Epithelial cell of prostate (primary cell): ENCODE measurements around the gene PDE1C.
A peak's percentile ranks its signal among the peaks of the same experiment; 100 is the strongest.

Source experiments
- DNase-seq: peaks from one replicate; pipeline ENCODE4 v3.0.0-alpha.2; 2011; ENCODE audit warnings: low read depth, low spot score
- H3K27ac ChIP-seq: fragments of 450-650 bp; 2 replicates; pipeline ENCODE4 v1.5.1; 2017; ENCODE audit warnings: mild to moderate bottlenecking

The PDE1C gene

DNA sequence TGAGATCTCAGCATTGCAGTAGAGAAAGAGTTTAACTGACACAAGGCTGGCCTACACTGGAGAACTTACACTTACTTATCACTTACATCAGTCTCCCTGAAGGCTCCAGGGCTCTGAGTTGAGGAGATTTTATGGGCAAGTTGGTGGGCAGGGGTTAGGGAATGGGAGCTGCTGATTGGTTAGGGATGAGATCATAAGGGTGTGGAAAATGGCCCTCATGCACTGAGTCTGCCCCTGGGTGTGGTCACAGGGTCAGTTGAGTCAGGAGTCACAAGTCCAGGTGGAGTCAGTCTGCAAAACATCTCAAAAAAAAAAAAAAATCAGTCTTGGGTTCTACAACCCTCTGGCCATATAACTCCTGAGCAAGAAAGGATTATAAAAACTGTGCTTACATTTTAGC lies 322.7 kb downstream of the PDE1C start:
- H3K27ac ChIP-seq, result peak overlapping the region; percentile 82
- peak; percentile 79 for DNase-seq

DNA sequence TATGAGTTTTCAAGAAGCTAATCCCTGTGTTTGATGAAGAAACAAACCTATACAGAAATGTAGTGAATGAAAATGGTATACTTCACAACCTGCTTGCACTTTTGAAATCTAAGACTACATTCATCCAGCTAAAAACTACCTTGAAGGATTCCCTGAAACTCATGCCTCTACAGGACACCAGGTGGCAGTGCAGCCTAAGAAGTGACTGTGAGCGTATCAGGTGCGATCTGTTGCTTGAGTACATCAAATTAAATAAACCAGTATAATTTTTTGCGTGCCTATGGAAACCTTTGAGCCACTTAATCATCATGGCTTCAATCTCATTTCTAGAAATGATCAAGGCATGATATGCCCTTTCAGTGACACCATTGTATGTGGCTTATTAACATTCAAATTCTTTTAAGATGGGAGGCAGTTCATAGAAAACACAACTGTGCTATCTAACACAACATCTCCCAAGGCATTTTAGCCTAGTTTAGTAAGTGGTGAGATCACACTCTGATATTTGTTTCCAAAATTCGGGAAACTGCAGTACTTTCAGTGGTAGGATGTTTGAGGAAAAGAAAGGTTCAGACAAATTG lies 325.8 kb downstream of the PDE1C start:
- DNase-seq, result no peak
- H3K27ac ChIP-seq, result no peak overlapping the region

DNA sequence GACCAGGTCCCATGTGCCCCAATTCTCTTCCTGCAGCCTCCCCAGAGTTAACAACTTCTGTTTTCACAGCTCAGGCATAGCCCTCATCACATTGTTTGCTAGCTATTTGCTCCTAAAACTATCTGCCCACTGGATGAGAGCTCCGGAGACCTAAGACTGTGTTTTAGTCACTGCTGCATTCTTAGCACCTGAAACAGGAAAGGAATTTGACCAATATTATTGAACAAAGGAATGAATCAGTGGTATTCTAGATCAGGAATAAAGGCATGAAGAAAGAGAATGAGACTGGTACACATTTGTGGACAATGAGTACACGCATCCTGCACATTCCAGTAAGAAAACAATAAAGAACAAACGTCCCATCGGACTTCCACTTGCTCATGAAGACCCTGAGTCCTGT lies 328.4 kb downstream of the PDE1C start:
- peak overlapping the region; percentile 32 for H3K27ac ChIP-seq
- no peak for DNase-seq

DNA sequence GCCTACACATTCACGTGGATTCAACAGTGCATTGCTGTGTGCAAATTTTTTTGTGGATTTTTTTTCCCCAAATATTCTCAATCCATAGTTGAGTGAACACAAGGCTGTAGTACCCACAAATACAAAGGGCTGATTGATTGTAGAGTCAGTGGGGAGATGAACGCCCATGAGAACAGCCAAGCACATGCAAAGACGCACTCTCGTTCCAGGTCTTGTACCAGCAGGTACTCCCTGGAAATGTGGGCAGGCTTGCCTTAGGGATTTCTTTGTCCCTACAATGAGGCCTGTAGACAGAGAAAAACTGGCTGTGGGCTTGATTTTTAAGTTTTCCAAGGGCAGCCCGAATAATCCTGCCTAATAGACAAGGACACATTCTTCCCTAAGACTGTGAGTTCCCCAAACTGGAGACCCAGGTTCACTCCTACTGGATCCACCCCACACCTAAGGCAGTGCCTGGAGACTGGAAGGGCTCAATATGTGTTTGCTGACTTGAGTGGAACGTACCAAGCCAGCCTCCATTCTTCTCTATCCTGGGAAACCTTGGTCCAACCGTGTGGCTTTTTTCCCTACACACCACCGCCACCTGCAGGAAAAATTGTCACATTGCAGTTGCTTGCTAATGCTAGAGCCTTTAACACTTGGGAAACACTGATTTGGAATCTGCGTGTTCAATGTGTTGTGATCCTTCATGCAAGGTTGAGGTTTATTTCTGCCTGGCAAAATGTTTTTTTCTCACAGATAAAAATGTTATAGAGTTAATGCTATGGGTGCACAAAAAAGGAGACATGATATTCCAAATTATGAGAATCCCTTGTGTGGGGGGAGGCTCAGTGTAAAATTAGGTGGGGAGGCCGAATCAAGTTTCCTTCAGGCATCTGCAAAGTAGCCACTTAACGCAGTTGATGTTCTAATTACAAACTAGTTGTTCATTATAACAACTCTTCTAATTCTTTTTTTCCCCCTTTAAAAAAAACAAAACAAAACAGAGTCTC lies 333.9 kb downstream of the PDE1C start:
- no peak for DNase-seq

DNA sequence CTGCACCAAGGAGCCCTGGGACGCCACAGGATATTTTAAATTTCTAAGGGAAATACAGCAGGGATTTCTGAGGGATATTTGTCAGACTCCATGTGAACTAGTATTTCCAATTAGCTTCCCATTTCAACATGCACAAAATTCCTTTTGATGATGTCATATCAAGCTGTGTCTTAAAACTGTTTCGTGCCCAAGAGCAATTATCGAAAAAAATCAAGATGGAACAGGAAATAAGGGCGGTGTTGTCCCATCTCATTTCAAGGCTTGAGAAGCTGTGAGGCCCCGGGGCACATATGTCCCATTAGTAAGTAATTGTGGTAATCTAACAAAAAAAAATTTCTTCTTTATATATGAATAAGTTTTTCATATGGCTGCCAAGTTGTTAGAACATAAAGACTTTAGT lies 335.8 kb downstream of the PDE1C start:
- no peak for DNase-seq
- H3K27ac ChIP-seq, result peak overlapping the region; percentile 12

More for the DNA sequence above, 333.9 kb downstream of the PDE1C start:
- no peak overlapping the region for H3K27ac ChIP-seq

DNA sequence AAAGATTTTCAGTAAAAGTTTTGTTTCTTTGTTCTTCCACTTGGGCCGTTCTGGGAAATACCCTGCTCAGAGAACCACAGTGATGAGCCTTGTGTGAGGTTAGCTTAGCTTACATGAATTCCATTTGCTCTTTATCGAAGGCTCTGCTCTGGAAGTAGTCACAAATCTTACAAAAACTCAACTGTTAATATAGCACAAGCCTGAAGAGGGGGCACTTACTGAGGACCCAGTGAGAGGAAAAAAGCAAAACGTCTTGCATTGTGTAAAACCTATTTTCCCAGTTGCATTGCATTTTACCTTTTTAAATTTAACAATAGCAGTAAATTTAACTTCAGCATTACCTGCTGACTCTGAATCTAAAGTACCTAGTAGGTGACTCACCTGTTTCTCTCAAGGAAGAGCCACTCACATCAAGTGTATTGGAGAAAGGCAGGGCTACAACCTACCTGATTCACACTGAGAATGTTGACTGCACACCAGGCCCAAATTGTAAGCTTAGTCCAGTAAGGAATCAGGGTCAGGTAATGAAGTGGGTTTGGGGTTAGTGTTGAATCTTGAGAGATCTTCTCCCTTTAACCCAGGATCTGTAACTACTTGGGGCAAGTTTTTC lies 340.9 kb downstream of the PDE1C start:
- DNase-seq, result no peak
- no peak overlapping the region for H3K27ac ChIP-seq

DNA sequence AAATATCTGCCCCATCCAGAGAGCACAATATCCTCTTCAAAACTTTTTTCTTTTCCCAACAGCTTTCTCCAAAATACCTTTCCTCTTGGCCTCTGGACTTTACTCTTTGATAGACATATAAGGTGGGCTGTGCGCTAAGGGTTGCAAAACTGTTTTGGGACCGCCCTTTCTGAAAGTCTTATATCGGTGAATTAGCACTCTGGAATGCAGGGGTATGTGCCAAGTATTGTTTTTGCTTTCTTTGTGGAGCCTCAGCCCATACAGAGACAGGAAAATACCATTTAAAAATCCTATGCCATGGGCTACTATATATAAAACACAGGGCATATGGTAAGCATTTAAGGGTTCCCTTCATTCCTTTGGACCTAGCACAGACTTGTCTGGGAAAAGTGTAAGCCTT lies 345.5 kb downstream of the PDE1C start:
- H3K27ac ChIP-seq, result no peak overlapping the region
- DNase-seq, result no peak

DNA sequence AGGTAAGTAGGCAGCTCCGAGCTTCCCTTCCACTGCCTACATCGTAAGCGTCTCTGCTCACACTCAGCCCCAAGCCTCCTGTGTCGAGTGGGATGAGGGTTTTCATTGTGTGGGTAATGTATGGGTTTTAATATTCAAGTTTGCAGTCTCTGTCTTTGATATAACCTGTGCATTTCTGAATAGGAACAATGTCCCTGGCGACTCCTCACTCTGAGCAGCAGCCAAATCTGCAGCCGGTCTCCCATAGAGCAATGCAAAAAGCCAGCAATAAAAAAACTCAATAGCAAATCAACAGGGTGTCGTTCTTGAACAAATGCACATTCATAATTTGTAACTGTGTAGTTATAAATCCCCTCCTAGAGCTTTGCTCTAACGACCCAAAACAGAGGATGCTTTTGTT lies 349.8 kb downstream of the PDE1C start:
- H3K27ac ChIP-seq, result no peak overlapping the region
- DNase-seq, result no peak

DNA sequence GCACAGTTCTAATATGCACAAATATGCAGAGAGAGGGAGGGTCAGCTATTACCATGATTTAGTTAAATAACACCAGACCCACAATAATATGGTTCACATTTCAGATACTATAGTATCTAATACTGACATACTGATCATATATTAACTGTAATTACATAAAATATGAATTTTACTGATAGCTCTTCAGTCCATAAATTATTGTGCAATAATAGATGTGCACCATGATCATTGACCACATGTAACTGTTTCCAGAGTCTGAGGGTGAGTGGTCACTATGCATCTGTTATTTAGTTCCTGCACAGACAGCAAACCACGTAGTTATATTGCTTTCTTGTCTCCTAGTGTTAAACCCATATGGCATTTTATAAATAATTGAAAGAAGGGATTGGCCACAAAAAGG lies 353.9 kb downstream of the PDE1C start:
- no peak overlapping the region for H3K27ac ChIP-seq
- no peak for DNase-seq

DNA sequence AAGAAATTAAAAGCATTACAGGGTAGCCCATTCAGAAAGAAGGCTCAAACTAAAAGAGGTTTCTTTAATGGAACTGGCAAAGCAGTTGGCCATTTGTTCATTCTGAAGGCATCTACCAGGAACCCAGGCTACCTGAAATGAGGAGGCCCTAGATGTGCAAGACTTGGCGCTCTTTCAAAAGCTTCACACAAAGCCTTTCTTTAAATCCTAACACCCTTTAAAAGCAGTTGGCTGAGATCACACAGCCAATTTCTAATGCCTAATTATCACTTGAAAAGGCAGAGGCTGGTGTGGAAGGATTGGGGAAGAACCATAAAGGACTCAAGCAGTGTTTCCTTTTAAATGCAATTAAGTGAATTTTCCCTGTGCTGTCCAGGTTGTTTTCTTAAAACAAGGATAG lies 360.0 kb downstream of the PDE1C start:
- no peak for DNase-seq
- H3K27ac ChIP-seq, result no peak overlapping the region

DNA sequence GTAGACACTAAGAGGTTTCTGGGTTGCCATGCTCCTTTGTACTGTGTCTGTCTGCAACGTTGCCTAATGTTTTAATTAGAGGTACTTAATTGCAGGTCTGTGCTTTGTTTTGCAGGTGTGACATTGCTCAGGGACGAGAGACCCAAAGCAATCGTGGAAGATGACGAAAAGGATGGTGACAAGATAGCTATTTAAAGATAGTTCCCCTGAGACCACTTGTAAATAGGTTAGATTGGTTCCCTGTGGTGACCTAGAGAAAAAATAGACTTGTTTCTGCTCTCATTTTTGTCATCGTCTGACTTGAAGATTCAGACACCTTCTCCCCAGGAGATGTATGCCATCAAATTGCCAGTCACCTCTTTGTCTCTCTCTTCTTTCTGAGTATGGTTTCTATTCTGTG lies 363.1 kb downstream of the PDE1C start:
- no peak for DNase-seq
- H3K27ac ChIP-seq, result no peak overlapping the region

DNA sequence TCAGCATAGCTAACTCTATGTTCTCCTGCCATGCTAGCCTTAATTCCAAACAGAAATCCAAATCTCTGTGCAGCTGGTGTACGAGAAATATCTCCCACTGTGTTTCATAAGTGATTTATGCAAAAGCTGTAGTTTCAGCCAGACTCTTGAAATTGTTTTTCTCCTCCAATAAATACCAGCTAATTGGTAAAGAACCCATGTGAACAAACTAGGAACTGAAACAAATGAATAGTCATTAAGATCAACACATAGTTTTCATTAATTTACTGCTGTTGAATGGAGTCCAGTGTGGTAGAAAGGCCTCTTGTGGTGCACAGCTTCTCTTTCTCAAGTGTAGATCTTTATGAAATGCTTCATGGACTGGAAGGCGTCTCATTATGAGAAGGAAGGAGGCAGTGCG lies 364.8 kb downstream of the PDE1C start:
- no peak for DNase-seq
- H3K27ac ChIP-seq, result no peak overlapping the region

DNA sequence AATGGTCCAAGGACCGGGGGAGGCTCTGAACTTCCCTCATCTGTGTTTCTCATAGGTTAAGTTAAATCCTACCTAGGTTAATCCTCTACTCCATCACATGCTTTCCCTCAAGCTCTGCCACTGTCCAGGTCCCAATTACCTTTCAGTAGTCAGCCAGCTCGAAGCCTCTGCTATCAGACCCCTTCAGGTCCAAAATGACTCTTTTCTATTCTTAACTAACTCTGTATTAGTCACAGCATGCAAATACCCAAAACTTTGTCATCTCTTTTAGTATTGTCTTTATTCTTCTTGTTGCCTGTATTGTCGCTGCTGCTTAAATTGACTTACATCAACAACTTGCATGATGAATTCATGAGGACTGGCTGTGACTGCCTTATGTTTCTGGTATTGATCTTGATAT lies 367.9 kb downstream of the PDE1C start:
- no peak overlapping the region for H3K27ac ChIP-seq
- DNase-seq, result no peak
